HT-29 (cell line): Measurements from ENCODE around the gene TBC1D14. TPM values are rescaled to one million over a fixed set of nuclear protein-coding genes. Genes with fewer than 3 reads are reported as not detected.

ENCODE experiments used
- DNase-seq: peaks from one replicate; pipeline ENCODE4 v3.0.0-alpha.2; 2015; ENCODE audit warnings: low spot score
- total RNA-seq: library from RNA; depleted of rRNA; stranded (reverse); fragments of >200 nt; shearing (Covaris generic); gene quantifications from 2 replicates; pipeline ENCODE4 v1.2.3, GENCODE V29; 2014

The TBC1D14 gene
- total RNA-seq, 1 experiment from 2014 or later, result 54.5 TPM

DNA sequence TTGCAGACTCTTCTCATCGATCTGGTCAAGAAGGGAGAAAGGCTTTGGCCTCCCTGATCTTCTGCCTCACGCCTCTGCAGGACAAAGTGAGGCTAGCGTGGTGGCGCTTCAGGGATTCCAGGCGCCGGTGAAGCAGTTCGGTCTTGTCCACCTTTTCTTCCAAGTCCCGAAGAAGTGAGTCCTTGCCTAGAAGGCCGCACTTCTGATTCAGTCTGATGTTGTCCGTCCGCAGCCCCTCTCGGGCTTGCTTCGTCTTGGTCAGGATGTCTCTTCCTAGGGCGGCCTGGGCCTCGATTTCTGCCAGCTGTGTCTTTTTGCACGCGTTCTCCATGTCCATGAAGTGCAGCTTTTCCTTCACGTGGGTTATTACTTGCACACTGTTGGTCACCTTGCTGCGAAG, 131.6 kb downstream of the TBC1D14 start:
- no peak for DNase-seq

DNA sequence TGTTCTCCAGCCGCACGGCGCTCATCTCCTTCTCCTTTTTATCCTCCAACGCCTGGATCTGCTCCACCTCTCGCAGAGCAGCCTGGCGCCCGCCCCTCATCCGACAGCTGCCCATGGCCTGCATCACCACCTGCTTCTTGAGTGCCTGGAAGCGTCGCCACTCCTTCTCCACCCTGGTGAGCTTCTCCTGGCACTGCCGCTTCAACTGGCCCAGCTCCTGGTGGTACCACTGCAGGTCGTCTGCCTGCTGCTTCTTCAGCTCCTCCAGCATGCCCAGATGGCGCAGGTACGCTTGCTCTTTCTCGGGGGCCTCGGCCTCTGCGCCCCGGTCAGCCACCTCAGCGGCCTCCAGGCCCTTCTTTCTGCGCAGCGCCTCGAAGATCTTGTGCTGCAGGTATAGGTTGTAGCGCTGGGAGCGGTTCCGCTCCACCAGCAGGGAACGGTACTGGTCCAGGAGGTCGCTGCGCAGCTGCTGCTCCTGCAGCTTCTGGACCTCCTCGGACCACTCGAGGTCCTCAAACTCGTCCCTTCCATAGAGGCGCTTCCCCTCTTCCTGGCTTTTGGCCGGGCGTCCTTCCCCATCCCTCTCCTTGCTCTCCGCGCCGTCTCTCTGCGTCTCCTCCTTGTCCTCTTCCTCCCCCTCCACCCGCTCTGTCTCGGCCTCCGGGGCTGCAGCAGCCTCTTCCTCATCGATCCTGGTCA, 132.3 kb downstream of the TBC1D14 start:
- DNase-seq, result peak; percentile 54

DNA sequence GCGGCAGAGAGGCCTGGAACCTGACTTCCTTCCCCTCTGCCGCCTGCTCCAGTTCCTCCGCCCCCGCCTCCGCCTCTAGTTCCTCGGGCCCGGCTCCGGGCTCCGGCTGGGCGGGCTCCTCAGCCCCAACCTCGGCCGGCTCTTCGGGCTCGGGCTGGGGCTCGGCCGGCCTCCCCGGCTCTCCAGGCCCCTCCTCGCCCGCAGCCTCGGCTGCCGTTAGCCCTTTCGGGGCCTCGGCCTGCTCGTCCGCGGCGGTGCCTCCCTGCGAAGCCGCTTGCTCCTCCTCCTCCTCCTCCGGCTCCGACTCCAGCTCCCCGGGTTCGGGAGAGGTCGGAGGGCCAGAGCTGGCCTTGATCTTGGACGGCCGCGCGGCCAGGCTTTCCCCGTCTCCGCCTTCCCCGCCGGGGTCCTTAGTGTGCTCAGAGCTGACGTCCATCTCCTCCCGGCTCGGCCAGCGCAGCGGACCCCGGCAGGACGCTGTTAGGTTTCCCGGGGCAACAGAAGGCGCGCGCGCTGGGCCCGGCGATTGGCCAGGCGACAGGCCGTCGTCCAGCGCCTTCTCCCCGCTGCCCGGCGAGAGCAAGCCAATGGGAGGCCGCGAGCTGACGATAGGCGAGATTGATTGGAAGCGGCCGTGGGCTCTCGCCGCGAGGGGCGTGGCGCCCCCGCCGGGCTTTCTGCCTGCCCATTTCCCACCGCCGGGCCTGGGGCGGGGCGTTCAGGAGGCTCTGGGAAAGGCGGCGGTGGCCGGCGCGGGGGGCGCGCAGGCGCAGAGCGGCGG, 133.1 kb downstream of the TBC1D14 start:
- peak; percentile 98 for DNase-seq

DNA sequence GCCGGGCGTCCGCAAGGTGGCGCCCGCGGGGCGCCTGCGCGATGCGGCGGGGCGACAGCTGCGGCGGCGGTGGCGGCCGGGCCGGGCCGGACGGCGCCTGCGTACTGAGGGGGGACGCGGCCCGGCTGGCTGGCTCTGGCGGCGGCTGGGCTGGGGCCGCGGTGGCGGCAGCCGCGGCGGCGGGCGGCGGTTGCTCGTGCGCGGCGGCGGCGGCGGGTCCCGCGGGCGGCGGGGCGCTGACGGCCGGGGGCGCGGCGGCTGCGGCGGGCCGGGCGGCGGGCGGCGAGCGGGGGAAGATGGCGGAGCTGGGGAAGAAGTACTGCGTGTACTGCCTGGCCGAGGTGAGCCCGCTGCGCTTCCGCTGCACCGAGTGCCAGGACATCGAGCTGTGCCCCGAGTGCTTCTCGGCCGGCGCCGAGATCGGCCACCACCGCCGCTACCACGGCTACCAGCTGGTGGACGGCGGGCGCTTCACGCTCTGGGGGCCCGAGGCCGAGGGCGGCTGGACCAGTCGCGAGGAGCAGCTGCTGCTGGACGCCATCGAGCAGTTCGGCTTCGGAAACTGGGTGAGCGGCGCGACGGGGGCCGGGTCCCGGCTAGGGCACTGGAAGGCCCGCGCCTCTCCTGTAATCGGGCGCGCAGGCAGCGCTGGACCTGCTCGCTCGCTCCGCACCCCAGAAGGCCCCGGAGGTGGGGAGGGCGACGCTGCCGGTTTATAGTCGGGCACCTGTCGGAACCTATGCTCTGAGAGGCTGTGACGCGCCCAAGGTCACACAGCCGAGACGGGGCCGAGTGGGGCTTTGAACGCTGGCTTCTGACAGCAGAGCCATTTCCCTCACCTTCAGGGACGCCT, 133.9 kb downstream of the TBC1D14 start, which contains the start of gene TADA2B:
Gene TADA2B, plus strand, starts transcription at position 89 of the 853 bp plus-strand sequence. Its CDS starts 208 bp downstream, at position 297.
- peak; percentile 45 for DNase-seq

DNA sequence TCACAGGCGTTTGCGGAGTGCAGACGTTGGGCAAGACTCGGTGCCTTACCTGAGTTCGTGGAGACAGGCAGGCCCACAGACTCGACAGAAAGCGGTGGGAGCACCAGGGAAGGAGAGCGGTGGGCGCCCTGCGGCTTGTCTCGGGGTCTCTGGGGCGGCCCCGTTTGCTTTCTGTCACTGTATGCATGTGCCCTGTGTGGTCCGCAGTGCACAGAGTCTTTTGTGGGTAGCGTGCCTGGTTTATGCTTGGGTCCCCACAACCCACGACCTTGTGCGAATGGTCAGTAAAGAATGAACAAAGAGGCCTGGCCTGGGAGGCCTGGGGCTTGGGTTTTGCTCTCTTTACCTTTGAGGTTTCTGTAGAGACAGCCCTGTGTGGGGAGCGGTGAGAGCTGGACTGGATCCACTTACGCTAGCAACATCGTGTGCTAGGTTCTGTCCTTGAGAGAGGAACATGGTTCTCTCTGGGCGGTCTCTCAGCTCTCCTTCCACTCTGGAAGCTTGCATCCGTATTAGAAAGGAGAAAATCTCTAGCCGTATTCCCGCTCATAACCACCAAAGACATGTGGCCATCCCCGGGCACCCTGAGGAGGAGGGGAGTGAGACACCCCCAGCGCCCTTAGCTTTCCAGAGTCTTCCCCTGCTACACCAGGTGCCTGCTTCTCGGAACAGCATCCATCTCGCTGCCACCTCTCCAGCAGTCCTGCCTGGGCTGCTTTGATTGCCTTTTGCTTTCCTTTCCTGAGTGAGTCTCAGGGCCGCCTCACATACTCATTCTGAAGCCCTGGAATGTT, 134.7 kb downstream of the TBC1D14 start:
- DNase-seq, result peak; percentile 5

DNA sequence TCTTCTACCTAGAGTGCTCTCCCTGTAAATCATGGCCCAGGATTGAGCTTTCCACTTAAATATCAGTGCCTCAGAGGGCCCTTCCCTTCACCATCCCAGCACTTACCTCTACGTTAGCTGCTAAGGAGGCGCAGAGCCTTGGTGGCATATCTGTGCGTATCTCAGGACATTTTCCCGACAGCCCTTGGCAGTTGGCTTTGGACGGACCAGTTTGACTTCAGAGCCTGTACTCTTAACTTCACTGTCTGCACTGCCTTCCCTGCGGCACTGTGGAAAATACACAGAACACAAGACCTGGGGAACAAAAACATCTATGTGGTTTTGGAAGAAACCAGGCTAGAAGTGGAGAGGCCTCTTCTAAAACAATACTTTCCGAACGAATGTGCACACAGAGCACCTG, 135.9 kb downstream of the TBC1D14 start:
- no peak for DNase-seq

DNA sequence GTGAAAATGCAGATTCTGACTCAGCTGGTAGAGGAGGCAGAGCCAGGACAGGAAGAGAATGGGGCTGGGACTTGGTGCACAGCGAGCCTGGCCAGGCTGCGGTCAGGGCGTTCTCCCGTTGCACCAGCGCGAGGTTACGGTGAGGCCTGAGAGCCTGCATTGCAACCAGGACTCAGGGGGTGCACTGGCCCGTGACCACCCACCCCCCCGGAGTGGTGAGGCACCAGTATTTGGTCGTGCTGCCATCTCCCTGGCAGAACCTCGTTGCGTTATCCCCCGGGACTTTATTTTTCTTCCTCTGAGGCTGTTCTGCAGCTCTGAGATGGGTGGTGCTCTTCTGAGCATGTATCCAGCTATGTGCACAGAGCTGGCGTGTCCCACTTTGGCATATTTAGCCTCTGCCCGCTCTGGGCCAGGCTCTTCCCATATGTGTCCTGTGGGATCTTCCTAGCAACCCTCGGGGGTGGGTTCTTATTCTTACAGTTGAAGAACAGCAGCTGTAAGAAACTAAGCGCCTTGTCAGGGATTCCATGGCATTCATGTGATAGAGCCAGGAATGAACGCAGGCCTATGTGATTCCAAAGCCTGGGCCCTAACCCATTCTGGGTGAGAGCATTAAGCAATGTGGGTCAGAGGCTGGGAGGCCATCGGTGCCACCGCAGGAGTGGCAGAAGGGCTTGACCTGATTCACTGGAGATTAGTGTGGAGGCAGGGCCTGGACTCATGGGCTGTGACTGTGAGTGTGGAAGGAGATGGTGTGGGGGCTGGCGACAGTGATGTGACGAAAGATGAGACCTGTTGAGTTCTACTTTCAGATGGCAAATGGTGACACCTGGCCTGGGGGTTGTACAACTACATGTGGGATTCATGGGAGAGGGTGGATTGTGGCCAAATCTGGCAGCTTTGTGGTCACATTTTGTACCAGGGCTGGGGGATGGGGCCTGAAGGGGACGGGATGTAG, 136.6 kb downstream of the TBC1D14 start:
- DNase-seq, result no peak

DNA sequence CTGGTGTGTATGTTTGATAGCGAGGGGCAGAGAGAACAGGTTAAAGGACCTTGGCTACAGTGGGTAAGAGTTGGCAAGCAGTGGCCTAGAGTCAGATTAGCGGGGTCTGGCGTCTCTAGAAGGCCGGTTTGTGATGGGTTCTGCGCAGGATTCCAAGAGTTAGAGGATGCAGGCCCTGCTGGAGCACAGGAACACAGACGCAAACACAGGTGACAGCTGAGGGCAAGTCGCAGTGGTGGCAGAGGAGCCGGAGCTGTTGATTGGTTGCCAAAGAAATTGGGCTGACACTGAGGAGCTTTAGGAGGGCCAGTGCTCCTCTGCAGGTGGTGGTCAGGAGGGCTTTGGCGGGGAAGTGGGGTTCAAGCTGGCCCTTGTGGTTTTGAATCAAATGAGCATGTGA, 137.3 kb downstream of the TBC1D14 start:
- DNase-seq, result no peak

DNA sequence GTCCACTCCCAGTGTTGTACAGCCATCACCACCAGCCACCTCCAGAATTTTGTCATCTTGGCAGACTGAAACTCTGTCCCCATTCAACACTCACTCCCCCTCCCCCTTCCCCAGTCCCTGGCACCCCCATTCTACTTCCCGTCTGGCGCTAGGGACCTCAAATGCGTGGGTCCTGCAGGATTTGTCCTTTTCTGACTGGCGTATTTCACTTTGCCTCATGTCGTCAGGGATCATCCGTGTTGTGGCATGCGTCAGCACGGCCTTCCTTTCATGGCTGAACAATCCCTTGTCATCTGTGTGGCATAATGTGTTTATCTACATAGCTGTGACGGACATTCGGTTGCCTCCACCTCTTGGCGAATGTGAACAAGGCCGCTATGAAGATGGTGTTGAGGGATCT, 139.0 kb downstream of the TBC1D14 start:
- DNase-seq, result no peak

DNA sequence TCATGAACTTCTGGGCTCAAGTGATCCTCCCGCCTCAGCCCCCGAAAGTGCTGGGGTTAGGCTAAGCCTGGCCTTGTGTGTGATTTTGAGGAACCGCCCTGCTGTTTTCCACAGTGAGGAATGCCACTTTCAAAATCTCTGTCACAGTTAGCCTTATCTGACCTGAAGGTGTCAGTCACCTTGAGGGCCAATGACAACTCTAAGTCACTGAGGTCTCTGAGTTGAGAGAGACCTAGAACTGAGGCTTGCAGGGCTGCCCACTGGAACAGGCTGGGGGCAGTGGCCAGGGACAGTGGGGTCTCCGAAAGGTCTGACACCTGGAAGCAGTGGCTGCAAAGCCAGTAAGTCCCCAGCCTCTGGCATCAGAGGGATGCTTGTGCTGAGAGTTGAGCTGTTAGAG, 139.7 kb downstream of the TBC1D14 start:
- no peak for DNase-seq

DNA sequence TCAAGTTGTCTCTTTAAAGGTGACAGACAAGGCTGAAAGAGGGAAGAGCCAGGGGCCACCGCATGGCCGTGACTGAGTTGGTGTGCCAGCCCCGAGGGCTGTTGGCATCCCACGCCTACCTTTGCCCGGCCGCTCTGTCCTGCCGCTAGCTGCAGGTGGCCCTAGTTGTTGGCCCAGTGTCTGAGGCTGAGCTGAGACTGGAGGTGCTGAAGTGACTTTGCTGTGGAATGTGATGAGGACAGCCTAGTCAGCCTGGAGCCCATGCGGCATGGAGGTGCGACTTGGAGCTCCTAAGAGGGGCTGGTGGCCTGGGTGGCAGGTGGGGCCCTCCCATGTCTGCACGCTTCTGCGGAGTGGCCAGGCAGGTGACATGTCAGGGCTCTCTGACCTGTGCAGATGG, 140.1 kb downstream of the TBC1D14 start:
- no peak for DNase-seq

DNA sequence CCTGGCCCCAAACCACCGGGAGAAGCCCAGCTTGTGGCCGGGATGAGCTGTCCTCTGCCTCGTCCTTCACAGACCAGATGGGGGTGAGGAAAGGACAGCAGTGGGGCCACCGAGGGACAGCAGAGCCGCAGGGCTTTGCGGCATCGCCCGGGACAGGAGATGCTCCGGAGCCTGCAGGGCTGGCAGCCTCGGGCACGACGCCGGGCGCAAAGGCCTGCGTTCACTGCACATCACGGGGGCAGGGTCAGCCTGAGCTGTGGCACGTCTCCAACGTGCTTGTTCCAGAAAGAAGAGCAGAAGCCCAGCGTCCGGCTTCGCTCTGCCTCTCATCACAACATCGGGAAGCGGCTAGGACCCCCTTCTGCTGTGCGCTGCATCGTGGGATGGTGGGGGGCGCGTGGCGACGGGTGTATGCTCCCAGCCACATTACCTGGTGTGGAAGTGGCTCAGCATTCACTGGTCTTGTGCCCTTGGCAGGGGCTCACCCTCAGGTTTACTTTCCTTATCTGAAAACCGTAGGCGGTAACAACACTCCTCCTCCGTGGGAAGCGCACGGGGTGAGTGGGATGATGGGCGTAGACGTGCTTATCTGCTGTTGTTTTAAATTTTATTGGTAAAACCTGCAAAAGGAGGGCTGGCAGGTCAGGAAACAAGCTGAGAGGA, 141.0 kb downstream of the TBC1D14 start:
- no peak for DNase-seq

DNA sequence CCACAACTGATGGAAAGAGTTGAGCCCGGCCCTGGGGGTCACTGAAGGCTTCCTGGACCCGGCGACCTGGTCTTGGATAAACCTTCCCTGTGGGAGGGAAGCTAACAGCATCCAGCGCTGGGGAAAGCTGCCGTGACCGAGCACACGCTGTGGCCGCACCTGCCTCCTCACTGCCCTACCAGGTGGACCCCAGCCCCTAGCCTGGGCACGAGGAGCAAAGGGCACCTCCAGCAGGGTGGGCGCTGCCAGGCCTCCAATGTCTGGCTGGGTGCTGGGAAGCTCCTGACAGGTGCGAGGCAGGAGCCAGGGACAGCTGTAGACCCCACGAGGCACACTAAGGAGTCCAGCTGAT, 141.5 kb downstream of the TBC1D14 start:
- no peak for DNase-seq

DNA sequence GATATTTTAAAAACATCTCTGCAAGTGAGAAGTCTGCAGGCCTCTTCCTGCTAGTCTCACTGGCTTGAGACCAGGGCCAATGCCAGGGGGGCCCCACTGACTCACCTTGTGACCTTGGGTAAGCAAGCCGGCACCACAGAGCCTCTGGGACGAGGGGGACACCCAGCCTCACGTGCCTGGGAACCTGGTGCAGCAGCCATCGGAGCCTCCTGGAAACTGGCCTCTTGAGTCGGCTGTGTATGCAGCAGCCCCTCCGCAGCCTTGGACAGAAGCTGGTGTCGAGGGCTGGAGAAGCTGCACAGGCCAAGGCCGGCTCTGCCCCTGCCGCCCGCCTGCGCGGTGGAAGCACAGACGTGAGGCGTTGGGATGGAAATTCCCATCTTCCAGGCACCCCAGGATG, 142.3 kb downstream of the TBC1D14 start:
- DNase-seq, result no peak

DNA sequence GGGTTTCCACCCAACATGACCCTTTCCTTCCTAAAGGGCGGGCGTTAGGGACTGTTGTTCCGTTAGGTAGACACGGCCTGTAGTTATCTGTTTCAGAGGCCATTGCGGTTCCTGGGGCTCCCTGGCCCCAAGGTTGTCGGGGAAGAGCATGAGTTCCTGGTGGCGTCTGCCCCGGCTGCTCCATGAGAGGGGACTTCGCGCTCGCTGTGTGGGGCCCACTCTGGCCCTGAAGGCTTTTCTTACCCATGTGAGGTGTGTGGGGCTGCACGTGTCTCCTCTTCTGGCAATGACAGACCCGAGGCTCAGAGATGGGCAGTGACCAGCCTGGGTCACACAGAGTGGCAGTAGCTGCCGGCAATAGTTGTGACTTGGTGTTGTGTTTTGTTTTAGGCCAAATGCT, 142.7 kb downstream of the TBC1D14 start:
- no peak for DNase-seq

DNA sequence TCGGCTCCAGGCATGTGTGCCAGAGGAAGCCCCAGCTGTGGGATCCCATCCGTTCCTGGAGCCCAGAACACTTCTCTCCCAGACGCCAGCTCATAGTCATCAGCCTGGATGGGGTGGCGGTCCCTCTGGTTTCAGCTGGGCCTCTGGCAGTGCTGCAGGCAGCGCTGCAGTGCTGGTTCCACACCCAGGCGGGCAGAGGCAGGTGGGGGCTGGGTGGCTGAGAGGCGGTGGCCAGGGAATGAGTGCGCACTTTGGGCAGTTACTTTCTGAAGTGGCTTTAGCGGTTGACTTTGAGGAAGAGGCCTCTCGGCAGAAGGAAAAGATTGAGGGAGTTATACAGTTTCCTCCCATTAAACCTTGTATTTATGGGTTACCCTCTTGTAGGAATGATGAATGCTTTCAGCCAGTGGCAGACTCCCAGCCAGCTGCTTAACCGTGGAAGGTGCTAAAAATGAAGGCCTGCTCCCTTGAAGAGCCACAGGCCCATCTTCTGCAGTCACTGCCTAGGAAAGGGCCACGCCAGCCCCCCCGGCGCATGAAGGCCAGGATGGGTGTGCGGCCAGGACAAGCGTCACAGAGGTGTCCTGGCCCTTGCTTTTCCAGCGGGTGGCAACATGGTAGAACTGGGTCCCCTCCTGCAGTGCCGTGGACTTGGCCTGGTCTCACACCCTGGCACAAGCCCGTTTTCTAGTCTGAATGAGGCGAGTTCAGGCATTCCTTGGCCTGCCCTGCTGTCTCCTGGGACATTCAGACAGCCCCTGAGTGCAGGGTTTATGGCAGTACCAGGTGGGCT, 143.5 kb downstream of the TBC1D14 start:
- no peak for DNase-seq

DNA sequence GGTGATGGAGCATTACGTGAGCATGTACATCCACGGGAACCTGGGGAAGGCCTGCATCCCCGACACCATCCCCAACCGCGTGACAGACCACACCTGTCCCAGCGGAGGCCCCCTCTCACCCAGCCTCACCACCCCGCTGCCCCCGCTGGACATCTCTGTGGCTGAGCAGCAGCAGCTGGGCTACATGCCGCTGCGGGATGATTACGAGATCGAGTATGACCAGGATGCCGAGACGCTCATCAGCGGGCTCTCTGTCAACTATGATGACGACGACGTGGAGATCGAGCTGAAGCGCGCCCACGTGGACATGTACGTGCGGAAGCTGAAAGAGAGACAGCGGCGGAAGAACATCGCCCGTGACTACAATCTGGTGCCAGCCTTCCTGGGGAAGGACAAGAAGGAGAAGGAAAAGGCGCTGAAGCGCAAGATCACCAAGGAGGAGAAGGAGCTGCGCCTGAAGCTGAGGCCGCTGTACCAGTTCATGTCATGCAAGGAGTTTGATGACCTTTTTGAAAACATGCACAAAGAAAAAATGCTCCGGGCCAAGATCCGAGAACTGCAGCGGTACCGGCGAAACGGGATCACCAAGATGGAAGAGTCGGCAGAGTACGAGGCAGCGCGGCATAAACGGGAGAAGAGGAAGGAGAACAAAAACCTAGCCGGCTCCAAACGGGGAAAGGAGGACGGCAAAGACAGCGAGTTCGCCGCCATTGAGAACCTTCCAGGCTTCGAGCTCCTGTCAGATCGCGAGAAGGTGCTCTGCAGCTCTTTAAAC, 144.7 kb downstream of the TBC1D14 start:
- DNase-seq, result no peak
